HG03025 (cell line): ENCODE results near the gene OR2G6.
"Not testable (repeated sequence)": the region's sequence is repeated elsewhere in the genome, so short reads cannot be mapped to it uniquely, and the experiment has no call there.

Experiments
- ATAC-seq: cut with Tn5 transposase; IDR thresholded peaks from one replicate; pipeline ENCODE4 v1.9.1; 2021; ENCODE audit warnings: mild to moderate bottlenecking, moderate library complexity; ENCODE audit not compliant: unreplicated experiment, low FRiP score

Gene OR2G6

GRCh38 chr1:248507773-248508172 is at the start of gene OR2G6:
Gene OR2G6 (plus strand): TSS chr1:248508073. CDS start chr1:248521647, 13,574 bp downstream.
- ATAC-seq, result not testable (repeated sequence)

- ATAC-seq, result not testable (repeated sequence)
Observed at GRCh38 chr1:248459117-248459516, 48.8 kb upstream of the OR2G6 start.

- ATAC-seq, result no peak
Observed at GRCh38 chr1:248471154-248471553, 36.7 kb upstream of the OR2G6 start.

GRCh38 chr1:248472111-248472510 is 35.8 kb upstream of the OR2G6 start:
- not testable (repeated sequence) for ATAC-seq

GRCh38 chr1:248473051-248473450 is 34.8 kb upstream of the OR2G6 start, which contains the start of gene OR2T3:
Gene OR2T3 (plus strand): TSS chr1:248473351. CDS start chr1:248473351, 0 bp downstream.
- ATAC-seq, result not testable (repeated sequence)

- ATAC-seq, result not testable (repeated sequence)
Observed at GRCh38 chr1:248475660-248476059, 32.2 kb upstream of the OR2G6 start.

- ATAC-seq, result peak; percentile 92
Observed at GRCh38 chr1:248481686-248482579, 25.9 kb upstream of the OR2G6 start.

- not testable (repeated sequence) for ATAC-seq
Observed at GRCh38 chr1:248488289-248488688, 19.6 kb upstream of the OR2G6 start, which contains the start of gene OR2T5. Gene OR2T5 (plus strand): TSS chr1:248488589. CDS start chr1:248488589, 0 bp downstream.

- not testable (repeated sequence) for ATAC-seq
Observed at GRCh38 chr1:248496661-248497060, 11.2 kb upstream of the OR2G6 start.

- not testable (repeated sequence) for ATAC-seq
Observed at GRCh38 chr1:248500305-248501035, 7.4 kb upstream of the OR2G6 start.

- not testable (repeated sequence) for ATAC-seq
Observed at GRCh38 chr1:248510217-248510616, 2.3 kb downstream of the OR2G6 start.

- ATAC-seq, result no peak
Observed at GRCh38 chr1:248521856-248522255, 14.0 kb downstream of the OR2G6 start.

- not testable (repeated sequence) for ATAC-seq
Observed at GRCh38 chr1:248537449-248537848, 29.6 kb downstream of the OR2G6 start.

GRCh38 chr1:248547383-248547782 is 39.5 kb downstream of the OR2G6 start:
- not testable (repeated sequence) for ATAC-seq

- not testable (repeated sequence) for ATAC-seq
Observed at GRCh38 chr1:248551027-248551426, 43.2 kb downstream of the OR2G6 start.

- ATAC-seq, result not testable (repeated sequence)
Observed at GRCh38 chr1:248562672-248563071, 54.8 kb downstream of the OR2G6 start, which contains the start of gene OR2T29. Gene OR2T29 (minus strand): TSS chr1:248562772. CDS start chr1:248559491, 3,281 bp downstream.

- ATAC-seq, result peak; percentile 68
Observed at GRCh38 chr1:248565530-248566373, 57.9 kb downstream of the OR2G6 start.

- not testable (repeated sequence) for ATAC-seq
Observed at GRCh38 chr1:248569049-248569448, 61.2 kb downstream of the OR2G6 start.

- not testable (repeated sequence) for ATAC-seq
Observed at GRCh38 chr1:248570811-248571210, 62.9 kb downstream of the OR2G6 start.

- ATAC-seq, result not testable (repeated sequence)
Observed at GRCh38 chr1:248572049-248572448, 64.2 kb downstream of the OR2G6 start.
